PFSK-1 (cell line): ENCODE data around the gene CD300A.

Source experiments
- FOXP2 ChIP-seq: optimal IDR thresholded peaks from 2 replicates; pipeline ENCODE3; 2011; ENCODE audit warnings: borderline replicate concordance, control low read depth, inconsistent platforms; ENCODE audit not compliant: insufficient read depth; ENCODE audit errors: extremely low read length, extremely low read depth
- POLR2AphosphoS5 ChIP-seq: IDR thresholded peaks from 2 replicates; pipeline ENCODE4 v1.6.1; 2012; ENCODE audit warnings: low read depth, mild to moderate bottlenecking, control low read depth, low read length, moderate library complexity
- REST ChIP-seq, 2 experiments: IDR thresholded peaks; 2 replicates each; pipeline versions ENCODE4 v1.6.1 to v1.8.0; 2011 to 2012; ENCODE audit warnings: low read depth in 2 of 2, low read length in 2 of 2, control low read depth in 1 of 2, inconsistent platforms in 1 of 2, mild to moderate bottlenecking in 1 of 2, moderate library complexity in 1 of 2; ENCODE audit not compliant: insufficient read depth in 1 of 2
- SIN3A ChIP-seq: IDR thresholded peaks from 2 replicates; pipeline ENCODE4 v1.6.1; 2012; ENCODE audit warnings: mild to moderate bottlenecking, low read length, moderate library complexity, borderline replicate concordance; ENCODE audit not compliant: insufficient read depth
- TAF1 ChIP-seq: IDR thresholded peaks from 2 replicates; pipeline ENCODE4 v1.6.1; 2012; ENCODE audit warnings: low read length, control low read depth, borderline replicate concordance; ENCODE audit not compliant: insufficient read depth

The CD300A gene

GRCh38 chr17:74446551-74447500 lies 19.6 kb upstream of the CD300A start:
- TF ChIP-seq FOXP2, result no peak
- TF ChIP-seq SIN3A, result no peak
- no peak for TF ChIP-seq TAF1
- TF ChIP-seq REST (IDR thresholded peaks at IDR 0.05; ENCODE audit: insufficient read depth in 1 of 2, low read depth in 2 of 2, low read length in 2 of 2), result no peak
- no peak for TF ChIP-seq POLR2AphosphoS5

- TF ChIP-seq FOXP2 (no peak), POLR2AphosphoS5 (no peak), REST (IDR thresholded peaks at IDR 0.05; ENCODE audit: insufficient read depth in 1 of 2, low read depth in 2 of 2, low read length in 2 of 2) (no peak), SIN3A (no peak), TAF1 (no peak)
These were observed 18.7 kb upstream of the CD300A start for GRCh38 chr17:74447628-74448159.

- TF ChIP-seq SIN3A, result no peak
These were observed 17.7 kb upstream of the CD300A start for GRCh38 chr17:74448756-74449155.

GRCh38 chr17:74449306-74449705 lies 17.1 kb upstream of the CD300A start:
- TF ChIP-seq FOXP2, result no peak
- TF ChIP-seq TAF1, result no peak
- no peak for TF ChIP-seq REST (IDR thresholded peaks at IDR 0.05; ENCODE audit: insufficient read depth in 1 of 2, low read depth in 2 of 2, low read length in 2 of 2)
- TF ChIP-seq POLR2AphosphoS5, result no peak
- TF ChIP-seq SIN3A, result no peak

- TF ChIP-seq REST (IDR thresholded peaks at IDR 0.05; ENCODE audit: insufficient read depth in 1 of 2, low read depth in 2 of 2, low read length in 2 of 2) (no peak), TAF1 (no peak), FOXP2 (no peak), POLR2AphosphoS5 (no peak)
These were observed 16.7 kb upstream of the CD300A start for GRCh38 chr17:74449773-74450172.
